AG04450 (cell line): ENCODE results near the gene VSTM5. TPM values are rescaled to one million over a fixed set of nuclear protein-coding genes. Genes with fewer than 3 reads are reported as not detected.

Experiments used
- CTCF ChIA-PET: fragments of 300-600, 350-600 bp; formaldehyde crosslinking; extraction: SDS; loops from one replicate; lab custom pipeline; 2022; ENCODE audit warnings: antibody characterized with exemption, inconsistent platforms; lab: Charles Lee
- POLR2A ChIA-PET: fragments of 350-600 bp; formaldehyde crosslinking; extraction: SDS; loops from one replicate; lab custom pipeline; 2021; ENCODE audit warnings: antibody characterized with exemption, inconsistent platforms; lab: Yijun Ruan, JAX
- DNase-seq: peaks from one replicate; pipeline ENCODE4 v3.0.0-alpha.2; 2011; ENCODE audit warnings: low read depth, low spot score
- H3K27ac ChIP-seq: one replicate; pipeline ENCODE4 v1.5.1; 2012; ENCODE audit warnings: low read depth, low read length, control low read depth
- H3K27me3 ChIP-seq: one replicate; pipeline ENCODE4 v1.6.0; 2012; ENCODE audit warnings: low read length; ENCODE audit not compliant: control insufficient read depth, insufficient read depth
- H3K4me3 ChIP-seq: 2 replicates; pipeline ENCODE4 v1.5.1; 2011; ENCODE audit warnings: mild to moderate bottlenecking, low read depth, low read length, control low read depth
- H3K9me3 ChIP-seq: 2 replicates; pipeline ENCODE4 v1.5.1; 2012; ENCODE audit warnings: low read length; ENCODE audit not compliant: control insufficient read depth, insufficient read depth
- CTCF ChIP-seq: IDR thresholded peaks from 2 replicates; pipeline ENCODE4 v1.5.1; 2011; ENCODE audit warnings: low read depth, low read length, control low read depth, inconsistent platforms
- polyA plus RNA-seq: library from polyadenylated mRNA; depleted of rRNA; stranded (reverse); fragments of >200 nt; gene quantifications from 2 replicates; pipeline ENCODE4 v1.2.3, GENCODE V29; 2011

Gene VSTM5
- polyA plus RNA-seq, 1 experiment, result 0.57 TPM

- no peaks in the 10 kb centered on the region for H3K9me3 ChIP-seq
- peaks cover 2% of the 10 kb centered on the region for H3K27me3 ChIP-seq
- ChIA-PET CTCF (no interaction called here), POLR2A (no interaction called here)
- no peak overlapping the region for H3K4me3 ChIP-seq
- no peak for TF ChIP-seq CTCF
- no peak for DNase-seq
- H3K27ac ChIP-seq, result no peak overlapping the region
Measured at GRCh38 chr11:93840981-93841380, 9.4 kb downstream of the VSTM5 start.

- no peak for DNase-seq
- Histone ChIP-seq H3K9me3 (no peaks in the 10 kb centered on the region), H3K27ac (no peak overlapping the region), H3K27me3 (peaks cover 2% of the 10 kb centered on the region), H3K4me3 (no peak overlapping the region)
- no peak for TF ChIP-seq CTCF
- ChIA-PET POLR2A (no interaction called here), CTCF (no interaction called here)
Measured at GRCh38 chr11:93840180-93840579, 10.2 kb downstream of the VSTM5 start.

- DNase-seq, result no peak
- H3K9me3 ChIP-seq, result no peaks in the 10 kb centered on the region
- H3K27me3 ChIP-seq, result peaks cover 2% of the 10 kb centered on the region
- TF ChIP-seq CTCF, result no peak
- ChIA-PET CTCF (interaction anchor here (0.6 kb wide), 2 partner anchors 21 to 1059 kb away, joined by 6 read pairs; no protein-coding TSS in a partner anchor), POLR2A (no interaction called here)
- H3K27ac ChIP-seq, result no peak overlapping the region
- no peak overlapping the region for H3K4me3 ChIP-seq
Measured at GRCh38 chr11:93838967-93839366, 11.5 kb downstream of the VSTM5 start.

GRCh38 chr11:93832780-93833179 is 17.6 kb downstream of the VSTM5 start:
- H3K27me3 ChIP-seq, result peaks cover 2% of the 10 kb centered on the region
- H3K9me3 ChIP-seq, result no peaks in the 10 kb centered on the region
- DNase-seq, result no peak
- no peak for TF ChIP-seq CTCF
- H3K27ac ChIP-seq, result no peak overlapping the region
- POLR2A ChIA-PET, result no interaction called here
- H3K4me3 ChIP-seq, result no peak overlapping the region
- CTCF ChIA-PET, result no interaction called here

- no peak overlapping the region for H3K4me3 ChIP-seq
- CTCF ChIA-PET, result no interaction called here
- POLR2A ChIA-PET, result no interaction called here
Measured at GRCh38 chr11:93831343-93832127, 18.9 kb downstream of the VSTM5 start.

More at GRCh38 chr11:93831343-93832127, 18.9 kb downstream of the VSTM5 start:
- DNase-seq, result no peak
- no peak for TF ChIP-seq CTCF
- Histone ChIP-seq H3K27me3 (peaks cover 2% of the 10 kb centered on the region), H3K9me3 (no peaks in the 10 kb centered on the region), H3K27ac (no peak overlapping the region)
